Peyer's patch (tissue), 4 donors: ENCODE measurements around the gene NRAS.
A peak's percentile ranks its signal among the peaks of the same experiment; 100 is the strongest.

ENCODE experiments used
- CTCF ChIP-seq, 6 experiments: fragments of 450-650 bp in 4 of 6; fragments of 200-600 bp in 2 of 6; sonication (generic) in 1 of 6; IDR thresholded peaks; one replicate each; pipeline ENCODE4 v1.5.1; 2017 to 2019; ENCODE audit warnings: antibody characterized with exemption in 6 of 6, mild to moderate bottlenecking in 3 of 6, moderate library complexity in 1 of 6
- POLR2A ChIP-seq, 2 donors: fragments of 450-650 bp; IDR thresholded peaks; one replicate each; pipeline ENCODE4 v1.5.1; 2017; ENCODE audit warnings: antibody characterized with exemption in 2 of 2, mild to moderate bottlenecking in 2 of 2, moderate library complexity in 2 of 2

DNA sequence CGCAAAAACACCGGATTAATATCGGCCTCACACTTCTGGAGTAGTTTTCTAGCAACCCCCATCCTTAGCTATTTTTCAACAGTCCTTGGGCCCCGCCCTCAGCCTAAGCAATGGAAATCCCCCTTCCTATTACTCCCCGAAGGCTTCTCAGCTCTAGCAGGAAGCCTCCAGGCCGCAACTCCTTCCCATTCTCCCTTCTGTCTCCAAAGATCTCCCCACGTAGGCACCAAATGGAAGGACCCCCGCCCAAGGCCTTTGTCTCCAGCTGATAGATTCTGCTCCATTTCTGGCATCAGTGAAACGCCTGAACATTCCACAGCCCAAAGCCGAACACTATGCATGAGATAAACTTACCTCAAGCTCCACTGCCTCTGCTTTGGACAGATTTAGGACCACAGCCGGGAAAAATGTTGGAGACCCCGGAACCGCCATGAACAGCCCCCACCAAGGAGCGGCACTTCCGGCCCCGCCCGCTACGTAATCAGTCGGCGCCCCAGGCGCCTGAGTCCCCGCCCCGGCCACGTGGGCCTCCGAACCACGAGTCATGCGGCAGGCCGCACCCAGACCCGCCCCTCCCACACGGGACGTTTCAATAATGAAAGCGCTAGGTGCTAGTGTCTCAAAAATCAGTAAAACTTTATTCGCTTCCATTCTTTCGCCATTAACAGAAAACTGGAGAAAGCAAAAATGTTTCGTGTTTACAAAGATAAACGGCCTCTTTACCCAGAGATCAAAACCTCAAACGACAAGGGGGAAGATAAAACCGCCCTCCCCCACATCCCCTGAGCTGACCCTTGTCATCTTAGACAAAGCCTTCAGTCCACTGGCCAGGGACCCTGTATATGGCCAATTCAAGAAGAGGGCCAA is at the start of gene NRAS:
- TF ChIP-seq CTCF (IDR thresholded peaks at IDR 0.05) (no peak), POLR2A (IDR thresholded peaks at IDR 0.05) (peak; percentile 51 to 61)
